Esophagus muscularis mucosa (tissue), 4 donors: ENCODE data around the gene TRAF3.

ENCODE experiments used
- EP300 ChIP-seq: sonication (generic); formaldehyde crosslinking; IDR thresholded peaks from one replicate; pipeline ENCODE4 v1.6.1; 2017; ENCODE audit warnings: antibody characterized with exemption
- POLR2A ChIP-seq: fragments of 450-650 bp; IDR thresholded peaks from one replicate; pipeline ENCODE4 v1.6.1; 2017; ENCODE audit warnings: antibody characterized with exemption, moderate library complexity, mild to moderate bottlenecking, low read depth
- POLR2AphosphoS5 ChIP-seq, 2 donors: sonication (generic); formaldehyde crosslinking; IDR thresholded peaks; one replicate each; pipeline ENCODE4 v1.6.1; 2017; ENCODE audit warnings: antibody characterized with exemption in 2 of 2
- TF ChIP-seq, protein P1 (sequence below), 3 experiments: fragments of 200-600 bp in 2 of 3; fragments of 450-650 bp in 1 of 3; sonication (generic) in 2 of 3; IDR thresholded peaks; one replicate each; pipeline ENCODE4 v1.5.1; 2017 to 2019; ENCODE audit warnings: antibody characterized with exemption in 3 of 3, mild to moderate bottlenecking in 2 of 3, moderate library complexity in 1 of 3

DNA sequence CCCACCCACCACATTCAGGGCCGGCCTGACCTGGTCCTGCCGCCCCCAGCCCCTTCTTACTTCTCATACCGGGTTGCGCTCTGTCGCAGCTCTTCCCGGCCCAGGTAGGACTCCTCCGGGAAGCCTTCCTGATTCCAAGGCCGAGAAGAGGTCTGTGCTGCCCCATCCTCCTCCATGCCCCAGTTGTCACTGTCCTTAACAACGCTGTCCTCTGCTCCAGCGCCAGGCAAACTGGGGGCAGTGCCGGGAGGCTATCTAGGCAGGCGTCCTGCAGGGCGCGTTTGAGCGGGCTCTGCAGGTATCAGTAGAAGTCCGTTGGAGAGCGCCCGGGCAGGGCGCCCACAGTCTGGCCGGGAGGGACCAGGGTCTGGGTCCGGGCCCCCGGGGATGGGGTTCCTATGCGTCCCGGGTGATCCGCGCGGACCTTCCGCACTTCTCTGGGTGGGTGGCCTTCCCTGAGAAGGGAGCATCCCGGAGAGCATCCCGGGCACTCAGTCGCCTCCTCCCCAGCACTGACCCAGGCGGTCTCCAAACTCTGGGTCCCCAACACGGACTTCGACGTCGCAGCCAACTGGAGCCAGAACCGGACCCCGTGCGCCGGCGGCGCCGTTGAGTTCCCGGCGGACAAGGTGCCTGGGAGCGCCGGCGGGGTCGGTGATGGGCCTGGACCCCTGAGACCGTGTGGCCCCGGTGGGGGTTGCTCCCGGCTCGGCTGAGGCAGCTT is 146.1 kb downstream of the TRAF3 start:
- TF ChIP-seq, protein P1, sequence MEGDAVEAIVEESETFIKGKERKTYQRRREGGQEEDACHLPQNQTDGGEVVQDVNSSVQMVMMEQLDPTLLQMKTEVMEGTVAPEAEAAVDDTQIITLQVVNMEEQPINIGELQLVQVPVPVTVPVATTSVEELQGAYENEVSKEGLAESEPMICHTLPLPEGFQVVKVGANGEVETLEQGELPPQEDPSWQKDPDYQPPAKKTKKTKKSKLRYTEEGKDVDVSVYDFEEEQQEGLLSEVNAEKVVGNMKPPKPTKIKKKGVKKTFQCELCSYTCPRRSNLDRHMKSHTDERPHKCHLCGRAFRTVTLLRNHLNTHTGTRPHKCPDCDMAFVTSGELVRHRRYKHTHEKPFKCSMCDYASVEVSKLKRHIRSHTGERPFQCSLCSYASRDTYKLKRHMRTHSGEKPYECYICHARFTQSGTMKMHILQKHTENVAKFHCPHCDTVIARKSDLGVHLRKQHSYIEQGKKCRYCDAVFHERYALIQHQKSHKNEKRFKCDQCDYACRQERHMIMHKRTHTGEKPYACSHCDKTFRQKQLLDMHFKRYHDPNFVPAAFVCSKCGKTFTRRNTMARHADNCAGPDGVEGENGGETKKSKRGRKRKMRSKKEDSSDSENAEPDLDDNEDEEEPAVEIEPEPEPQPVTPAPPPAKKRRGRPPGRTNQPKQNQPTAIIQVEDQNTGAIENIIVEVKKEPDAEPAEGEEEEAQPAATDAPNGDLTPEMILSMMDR (IDR thresholded peaks at IDR 0.05), result no peak
- TF ChIP-seq POLR2A, result no peak
- TF ChIP-seq EP300, result no peak
- TF ChIP-seq POLR2AphosphoS5 (IDR thresholded peaks at IDR 0.05), result no peak
